Epithelial cell of esophagus (primary cell): ENCODE measurements around the gene LRFN3.

ENCODE experiments used
- DNase-seq: peaks from one replicate; pipeline ENCODE4 v3.0.0; 2010; ENCODE audit warnings: low read depth
- H3K4me3 ChIP-seq: 2 replicates; pipeline ENCODE4 v1.5.1; 2011; ENCODE audit warnings: mild to moderate bottlenecking, low read length, control low read depth
- CTCF ChIP-seq: IDR thresholded peaks from 2 replicates; pipeline ENCODE4 v1.5.1; 2011; ENCODE audit warnings: low read depth, mild to moderate bottlenecking, low read length, control low read depth, inconsistent platforms; ENCODE audit not compliant: insufficient read depth; ENCODE audit errors: missing control alignments

The LRFN3 gene

GRCh38 chr19:35990156-35990555 is 54.0 kb downstream of the LRFN3 start:
- no peak for TF ChIP-seq CTCF
- no peak overlapping the region for H3K4me3 ChIP-seq
- no peak for DNase-seq

- no peak for TF ChIP-seq CTCF
- H3K4me3 ChIP-seq, result no peak overlapping the region
- no peak for DNase-seq
Observed at GRCh38 chr19:35990771-35991730, 54.9 kb downstream of the LRFN3 start.

GRCh38 chr19:35991731-35992450 is 55.7 kb downstream of the LRFN3 start:
- DNase-seq, result no peak
- H3K4me3 ChIP-seq, result no peak overlapping the region
- no peak for TF ChIP-seq CTCF

GRCh38 chr19:35992907-35993765 is 57.0 kb downstream of the LRFN3 start:
- no peak overlapping the region for H3K4me3 ChIP-seq
- no peak for TF ChIP-seq CTCF
- DNase-seq, result peak; percentile 65

- TF ChIP-seq CTCF, result no peak
- H3K4me3 ChIP-seq, result peak overlapping the region; percentile 60
- DNase-seq, result no peak
Observed at GRCh38 chr19:35993923-35994598, 57.9 kb downstream of the LRFN3 start.
